ENCODE results near the gene CNTNAP2. TPM values are rescaled to one million over a fixed set of nuclear protein-coding genes. Genes with fewer than 3 reads are reported as not detected.

CNTNAP2 gene
- total RNA-seq, 4 donors from 2014 or later = not detected

- in situ Hi-C loops (cut with MboI; ENCODE audit: low sequenced_read_pairs in 4 of 4) = loop anchor here in 1 of 4 donors (25.0 kb wide), 1 partner anchor 94 kb away; no protein-coding TSS in a partner anchor
- no peak for TF ChIP-seq CTCF (IDR thresholded peaks at IDR 0.05 in 4 of 5, conservative IDR thresholded peaks at IDR 0.05 in 1 of 5)
- TF ChIP-seq POLR2A (IDR thresholded peaks at IDR 0.05) = no peak
- Histone ChIP-seq H3K27ac (no peak overlapping the region), H3K4me1 (no peaks in the 10 kb centered on the region), H3K27me3 (no peaks in the 10 kb centered on the region), H3K36me3 (no peaks in the 10 kb centered on the region), H3K9me3 (no peaks in the 10 kb centered on the region), H3K4me3 (no peak overlapping the region)
- ATAC-seq (no peak), DNase-seq (no peak)
- intact Hi-C loops (cut with DNase I; ENCODE audit: low total_unique reads) = no loop called here
Measured at GRCh38 chr7:147805996-147806576, 1689.5 kb downstream of the CNTNAP2 start.

GRCh38 chr7:147809786-147810185 is 1693.2 kb downstream of the CNTNAP2 start:
- Histone ChIP-seq H3K4me3 (no peak overlapping the region), H3K36me3 (no peaks in the 10 kb centered on the region), H3K27me3 (no peaks in the 10 kb centered on the region), H3K9me3 (no peaks in the 10 kb centered on the region), H3K27ac (no peak overlapping the region), H3K4me1 (no peaks in the 10 kb centered on the region)
- in situ Hi-C loops (cut with MboI; ENCODE audit: low sequenced_read_pairs in 4 of 4) (loop anchor here in 1 of 4 donors (25.0 kb wide), 1 partner anchor 97 kb away; no protein-coding TSS in a partner anchor), intact Hi-C loops (cut with DNase I; ENCODE audit: low total_unique reads) (no loop called here)
- ATAC-seq (no peak), DNase-seq (no peak)
- TF ChIP-seq CTCF (IDR thresholded peaks at IDR 0.05 in 4 of 5, conservative IDR thresholded peaks at IDR 0.05 in 1 of 5) (no peak), POLR2A (IDR thresholded peaks at IDR 0.05) (no peak)

- TF ChIP-seq CTCF (IDR thresholded peaks at IDR 0.05 in 4 of 5, conservative IDR thresholded peaks at IDR 0.05 in 1 of 5) (no peak), POLR2A (IDR thresholded peaks at IDR 0.05) (no peak)
- H3K36me3 ChIP-seq = no peaks in the 10 kb centered on the region
- ATAC-seq (no peak), DNase-seq (no peak)
- intact Hi-C loops (cut with DNase I; ENCODE audit: low total_unique reads) = no loop called here
- no peak overlapping the region for H3K4me3 ChIP-seq
- no peak overlapping the region for H3K27ac ChIP-seq
- no peaks in the 10 kb centered on the region for H3K27me3 ChIP-seq
- in situ Hi-C loops (cut with MboI; ENCODE audit: low sequenced_read_pairs in 4 of 4) = loop anchor here in 1 of 4 donors (25.0 kb wide), 1 partner anchor 98 kb away; no protein-coding TSS in a partner anchor
- no peaks in the 10 kb centered on the region for H3K4me1 ChIP-seq
- H3K9me3 ChIP-seq = no peaks in the 10 kb centered on the region
Measured at GRCh38 chr7:147810269-147810668, 1693.7 kb downstream of the CNTNAP2 start.

- in situ Hi-C loops (cut with MboI; ENCODE audit: low sequenced_read_pairs in 4 of 4) (loop anchor here in 1 of 4 donors (25.0 kb wide), 1 partner anchor 100 kb away; no protein-coding TSS in a partner anchor), intact Hi-C loops (cut with DNase I; ENCODE audit: low total_unique reads) (no loop called here)
- H3K4me1 ChIP-seq = no peaks in the 10 kb centered on the region
- no peak overlapping the region for H3K4me3 ChIP-seq
- TF ChIP-seq POLR2A (IDR thresholded peaks at IDR 0.05) (no peak), CTCF (IDR thresholded peaks at IDR 0.05 in 4 of 5, conservative IDR thresholded peaks at IDR 0.05 in 1 of 5) (no peak)
- no peaks in the 10 kb centered on the region for H3K27me3 ChIP-seq
- no peaks in the 10 kb centered on the region for H3K36me3 ChIP-seq
- ATAC-seq (no peak), DNase-seq (no peak)
- no peak overlapping the region for H3K27ac ChIP-seq
- no peaks in the 10 kb centered on the region for H3K9me3 ChIP-seq
Measured at GRCh38 chr7:147811923-147812322, 1695.3 kb downstream of the CNTNAP2 start.

Measured in gastrocnemius medialis (tissue), 4 donors.